Activated CD8-positive, alpha-beta memory T cell treated with anti-CD3 and anti-CD28 coated beads, Interleukin-2, amount 50 U/mL, for 1 hour (primary cell): Measurements from ENCODE around the gene TOLLIP.

Experiments used
- DNase-seq: peaks from one replicate; pipeline ENCODE4 v3.0.0-alpha.2; 2020; ENCODE audit errors: extremely low read depth

TOLLIP gene

DNA sequence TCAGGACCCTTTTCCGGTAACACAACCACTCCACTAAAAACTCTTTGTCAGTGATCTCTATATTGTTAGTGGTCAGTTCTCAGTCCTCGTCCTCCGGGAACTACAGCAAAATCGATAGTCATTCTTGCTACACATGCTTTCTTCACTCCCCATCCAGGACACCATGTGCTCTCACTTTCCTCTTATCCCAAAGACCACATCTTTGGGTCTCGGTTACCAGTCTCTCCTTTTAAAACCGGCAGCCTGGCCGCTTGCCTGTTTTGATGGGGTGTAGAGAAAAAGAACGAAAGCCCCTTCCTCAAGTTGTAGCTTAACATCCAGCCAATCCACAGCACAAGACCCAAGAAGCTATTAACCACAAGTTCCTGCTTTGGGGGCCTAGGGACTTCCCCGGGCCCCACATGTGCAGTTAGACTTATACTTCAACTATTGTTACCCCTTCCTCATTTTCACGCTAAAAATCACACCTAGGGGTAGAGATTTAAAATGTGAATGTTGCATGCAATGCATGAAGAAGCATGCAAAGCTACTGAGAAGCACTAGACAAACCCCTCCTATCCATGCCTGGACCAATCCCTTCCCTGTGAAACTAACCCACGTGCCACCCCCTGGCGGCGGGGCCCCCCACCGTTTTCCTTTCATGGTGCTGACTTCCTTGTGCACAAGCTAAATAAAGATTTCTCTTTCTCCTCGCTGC is 1.5 kb upstream of the TOLLIP start:
- DNase-seq, result no peak

DNA sequence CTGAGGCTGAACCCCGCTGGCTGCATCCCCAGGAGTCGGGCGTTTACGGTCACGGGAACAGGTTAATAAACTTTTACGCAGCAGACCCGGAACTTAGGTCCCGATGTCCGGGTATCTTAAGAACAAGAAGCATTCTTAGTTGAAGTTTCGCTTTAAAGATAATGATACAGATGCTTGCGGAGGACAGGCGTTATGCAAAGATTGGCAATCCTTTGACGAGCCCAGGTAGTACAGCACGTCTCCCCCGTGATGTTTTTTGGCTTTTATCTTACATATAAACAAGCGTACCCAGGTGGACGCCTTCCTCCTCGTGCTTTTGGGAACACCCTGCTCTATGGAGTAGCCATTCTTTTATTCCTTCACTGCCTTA is 871 bp upstream of the TOLLIP start:
- DNase-seq, result no peak

DNA sequence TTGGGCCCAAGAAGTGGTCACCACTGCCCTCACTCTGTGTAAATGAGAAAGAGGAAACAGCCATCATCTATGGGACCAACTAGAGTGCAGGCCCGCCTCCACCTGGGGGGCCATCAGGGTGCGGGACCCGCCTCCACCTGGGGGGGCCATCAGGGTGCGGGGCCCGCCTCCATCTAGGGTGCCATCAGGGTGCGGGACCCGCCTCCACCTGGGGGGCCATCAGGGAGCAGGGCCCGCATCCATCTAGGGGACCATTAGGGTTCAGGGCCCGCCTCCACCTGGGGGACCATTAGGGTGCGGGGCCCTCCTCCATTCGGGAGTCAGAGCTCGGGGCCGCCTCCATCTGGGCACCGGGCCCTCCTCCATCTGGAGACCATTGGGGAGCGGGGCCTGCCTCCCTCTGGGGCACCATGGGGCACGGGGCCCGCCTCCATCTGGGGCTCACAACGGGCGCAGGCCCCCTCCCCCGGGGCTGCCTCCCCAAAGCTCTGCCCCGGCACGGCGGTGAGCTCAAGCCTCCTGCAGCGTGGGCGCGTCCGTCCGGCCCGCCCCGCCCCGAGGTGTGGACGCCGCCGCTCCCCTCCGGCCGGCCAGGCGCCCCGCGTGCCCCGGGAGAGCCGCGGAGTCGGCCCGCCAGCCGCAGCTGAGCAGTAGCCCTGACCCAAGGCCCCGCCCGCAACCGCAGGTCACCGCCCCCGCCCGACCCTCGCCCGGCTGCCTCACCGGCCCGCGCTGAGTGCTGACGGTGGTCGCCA is 512 bp downstream of the TOLLIP start:
- no peak for DNase-seq

DNA sequence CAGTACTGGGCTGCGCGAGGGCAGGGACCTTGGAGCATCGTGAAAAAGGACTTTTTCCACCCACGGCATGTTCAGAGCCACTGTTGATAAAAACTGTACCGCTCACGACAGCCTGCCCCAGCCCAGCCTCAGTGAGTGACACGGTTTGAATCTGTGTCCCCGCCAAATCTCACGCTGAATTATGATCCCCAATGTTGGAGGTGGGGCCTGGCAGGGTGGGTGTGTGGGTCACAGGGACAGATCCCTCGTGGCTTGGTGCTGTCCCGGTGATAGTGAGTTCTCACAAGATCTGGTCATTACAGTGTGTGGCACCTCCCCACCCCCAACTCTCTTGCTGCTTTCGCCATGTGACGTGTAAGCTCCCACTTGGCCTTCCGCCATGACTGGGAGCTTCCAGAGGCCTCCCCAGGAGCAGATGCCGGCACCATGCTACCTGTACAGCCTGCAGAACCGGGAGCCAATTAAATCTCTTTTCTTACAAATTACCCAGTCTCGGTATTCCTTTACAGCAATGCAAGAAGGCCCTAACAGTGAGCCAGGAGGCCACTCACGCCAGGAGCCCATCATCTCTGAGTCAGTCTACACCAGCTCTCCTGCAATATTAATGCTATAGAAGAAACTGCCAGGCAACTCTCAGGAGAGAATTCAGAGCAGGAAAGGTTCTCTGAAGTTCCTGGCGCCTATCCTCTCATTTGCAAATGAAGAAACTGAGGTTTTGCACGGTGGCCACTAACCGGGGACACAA is 1.3 kb downstream of the TOLLIP start:
- no peak for DNase-seq

DNA sequence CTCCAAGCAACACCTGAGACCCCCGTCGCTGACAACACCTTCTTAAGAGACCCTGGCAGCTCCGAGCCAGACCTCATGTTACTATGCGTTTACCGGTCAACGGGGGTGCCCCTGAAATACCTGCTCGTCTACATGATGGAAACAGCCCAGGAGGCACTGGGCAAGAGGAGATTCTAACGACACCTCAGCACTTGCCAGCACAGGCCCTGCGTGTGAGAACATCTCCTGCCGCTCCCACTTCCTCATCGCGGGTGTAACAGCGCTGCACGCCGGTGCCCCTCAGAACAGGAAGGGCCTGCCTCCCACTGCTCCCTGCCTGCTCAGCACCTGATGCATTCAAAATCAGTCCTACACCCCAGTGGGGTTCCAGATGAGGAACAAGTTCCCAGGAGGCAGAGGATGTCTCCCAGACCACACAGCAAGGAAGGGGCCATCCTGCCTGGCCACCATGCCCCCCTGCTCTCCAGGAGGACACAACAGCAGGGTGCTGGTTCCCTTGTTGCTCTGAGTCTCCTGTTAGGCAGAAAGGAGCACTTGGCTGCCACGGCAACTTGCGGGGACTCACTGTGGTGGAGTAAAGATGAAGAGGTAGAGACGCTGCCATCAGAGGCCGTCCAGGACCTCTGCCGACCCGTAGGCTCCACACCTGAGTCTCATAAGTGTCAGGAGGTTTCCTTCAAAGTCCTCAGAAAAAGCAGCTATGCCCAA is 2.1 kb downstream of the TOLLIP start:
- no peak for DNase-seq

DNA sequence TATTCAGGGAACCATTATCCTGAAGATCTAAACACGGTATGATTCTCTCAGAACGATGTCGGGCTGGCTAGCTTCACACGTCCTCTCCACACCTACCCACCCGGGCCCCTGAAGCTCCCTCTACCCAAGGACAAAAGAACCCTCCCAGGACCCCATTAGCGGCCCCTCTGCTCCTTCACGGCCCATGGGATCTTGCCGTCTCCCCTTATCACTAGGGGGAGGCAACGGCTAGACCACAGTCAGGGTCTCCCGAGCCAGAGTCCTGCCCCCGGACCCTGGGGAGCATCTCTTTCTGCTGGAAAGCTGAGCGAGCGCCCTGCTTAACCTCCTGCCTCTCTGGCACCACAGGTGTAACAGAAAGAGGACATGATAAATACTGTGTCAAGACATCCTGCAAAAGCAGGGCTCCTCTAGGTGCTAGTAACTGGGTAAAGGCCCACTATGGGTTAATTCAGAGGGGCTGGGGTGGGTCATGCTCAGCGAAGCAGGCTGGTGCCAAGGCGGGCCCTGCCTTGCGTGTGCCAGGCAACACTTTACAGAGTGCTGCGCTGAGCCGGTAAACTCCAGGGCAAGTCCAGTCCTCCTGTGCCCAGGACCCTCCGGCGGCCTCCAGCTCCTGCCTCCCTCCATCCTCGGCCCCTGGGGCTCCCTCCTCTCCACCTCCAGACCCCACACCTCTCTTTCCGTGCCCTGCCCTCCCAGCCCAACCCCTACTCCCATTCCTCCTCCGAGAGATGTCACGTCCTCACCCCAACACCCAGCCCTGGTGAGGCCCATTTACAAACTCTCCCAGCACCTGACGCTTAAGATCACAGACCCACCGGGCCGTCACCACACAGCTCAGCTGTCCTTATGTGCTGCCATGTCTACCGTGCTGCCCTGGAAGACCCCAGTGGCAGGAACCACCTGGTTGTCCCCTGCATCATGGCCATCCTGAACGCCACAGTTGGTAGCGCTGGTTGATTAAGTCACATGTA is 3.0 kb downstream of the TOLLIP start:
- DNase-seq, result no peak

DNA sequence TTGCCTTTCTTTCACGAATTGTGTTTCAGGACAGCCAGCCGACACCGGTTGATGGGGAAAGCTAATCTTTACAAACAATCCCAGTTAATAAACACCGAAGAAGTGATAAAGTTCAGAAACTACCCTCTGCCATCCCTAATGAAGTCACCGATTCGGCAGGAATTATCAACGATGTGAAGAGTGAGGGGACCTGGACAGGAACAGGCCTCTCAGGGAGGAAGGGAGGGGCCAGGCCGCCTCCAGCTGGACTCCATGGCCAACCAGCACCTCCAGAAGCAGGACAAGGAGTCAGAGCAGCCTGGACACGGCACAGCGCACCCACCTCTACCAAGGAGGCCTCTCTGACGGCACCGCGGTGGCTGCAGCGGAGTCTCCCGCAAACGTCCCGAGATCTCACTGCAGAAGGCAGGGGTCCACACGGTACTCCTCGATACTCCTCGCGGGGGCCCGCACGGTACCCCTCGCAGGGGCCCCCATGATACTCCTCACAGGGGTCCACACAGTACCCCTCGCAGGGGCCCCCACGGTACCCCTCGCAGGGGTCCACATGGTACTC is 3.9 kb downstream of the TOLLIP start:
- no peak for DNase-seq

DNA sequence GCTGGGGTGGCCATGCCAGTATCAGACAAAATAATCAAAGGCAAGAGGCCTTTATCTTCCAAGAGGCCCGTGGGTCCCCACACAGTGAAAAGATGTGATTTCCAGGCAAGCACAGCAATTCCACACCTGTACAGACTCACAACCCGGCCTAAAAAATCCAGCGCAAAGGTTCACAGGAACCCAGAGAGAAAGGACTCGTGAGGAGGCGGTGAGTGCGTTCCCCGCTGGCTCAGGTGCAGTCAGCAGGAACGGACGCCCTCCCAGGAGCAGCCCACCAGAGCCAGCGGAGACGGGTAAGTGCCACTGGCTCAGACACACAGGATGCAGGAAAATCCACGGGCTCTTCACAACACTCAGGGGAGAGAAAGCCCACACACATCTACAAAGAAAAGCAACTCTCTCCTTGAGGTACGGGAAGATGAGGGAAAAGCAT is 4.4 kb downstream of the TOLLIP start:
- DNase-seq, result no peak

DNA sequence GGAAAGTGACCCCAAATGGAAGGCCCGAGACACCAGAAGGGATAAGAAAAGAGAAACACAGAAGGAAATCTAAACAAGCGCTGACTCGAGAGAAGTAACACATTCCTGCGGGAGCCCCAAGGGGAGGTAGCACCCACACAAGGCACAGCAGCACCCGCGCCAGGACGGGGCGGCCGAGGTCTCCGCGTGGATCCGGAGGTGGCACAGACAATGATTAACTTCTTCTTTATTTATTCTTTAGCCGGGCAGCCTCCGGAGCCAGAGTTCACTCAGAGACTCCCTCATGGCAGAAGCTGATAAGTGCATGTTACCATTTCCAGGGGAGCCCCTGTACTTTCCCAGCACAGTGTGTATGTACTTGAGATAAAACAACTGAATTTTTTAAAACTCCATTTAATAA is 5.1 kb downstream of the TOLLIP start:
- no peak for DNase-seq

DNA sequence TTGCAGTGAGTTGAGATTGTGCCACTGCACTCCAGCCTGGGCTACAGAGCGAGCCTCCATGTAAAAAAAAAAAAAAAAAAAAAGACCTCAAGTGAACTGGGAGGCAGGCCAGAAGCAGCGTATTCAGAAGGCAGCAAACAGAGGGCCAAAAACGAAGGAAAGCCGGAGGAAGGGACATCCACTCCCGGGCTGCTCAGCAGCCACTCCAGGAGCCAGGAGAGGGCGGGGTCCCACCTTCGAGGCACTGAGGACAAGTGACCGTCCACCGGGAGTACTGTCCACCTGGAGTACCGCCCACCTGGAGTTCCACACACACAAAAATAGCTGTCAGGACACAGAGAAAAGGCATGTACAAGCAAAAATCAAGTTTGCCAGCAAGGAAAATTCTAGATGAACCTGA is 5.5 kb downstream of the TOLLIP start:
- no peak for DNase-seq

DNA sequence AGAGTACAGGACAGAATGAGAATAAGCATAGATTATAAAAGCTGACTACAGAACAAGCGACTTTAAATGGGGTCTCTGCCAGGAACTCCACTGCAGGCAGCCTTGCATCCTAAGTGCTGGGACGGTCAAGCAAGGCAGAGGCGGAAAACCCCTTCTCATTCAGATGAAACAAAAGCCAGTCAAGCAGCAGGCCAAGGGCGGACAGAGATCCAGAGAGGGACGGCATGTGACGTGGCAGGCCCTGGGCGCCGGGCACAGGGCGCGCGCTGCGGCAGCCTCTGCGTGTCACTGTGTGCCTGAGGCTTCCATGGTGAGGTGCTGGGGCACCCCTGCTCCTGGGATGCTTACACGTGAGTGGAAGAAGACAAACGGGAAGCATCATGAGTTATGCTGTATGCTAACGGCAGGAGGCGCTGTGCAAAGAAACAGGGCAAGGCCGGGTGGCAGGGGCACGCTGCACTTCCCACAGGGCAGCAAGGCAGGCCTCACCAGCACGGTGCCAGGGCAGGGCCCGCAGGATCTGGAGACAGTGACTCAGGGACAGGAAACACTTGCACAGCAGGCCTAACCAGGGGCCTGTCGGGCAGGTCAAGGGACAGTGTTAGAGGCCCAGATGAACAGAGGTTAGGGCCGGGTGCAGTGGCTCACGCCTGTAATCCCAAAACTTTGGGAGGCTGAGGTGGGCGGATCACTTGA is 6.2 kb downstream of the TOLLIP start:
- DNase-seq, result no peak

DNA sequence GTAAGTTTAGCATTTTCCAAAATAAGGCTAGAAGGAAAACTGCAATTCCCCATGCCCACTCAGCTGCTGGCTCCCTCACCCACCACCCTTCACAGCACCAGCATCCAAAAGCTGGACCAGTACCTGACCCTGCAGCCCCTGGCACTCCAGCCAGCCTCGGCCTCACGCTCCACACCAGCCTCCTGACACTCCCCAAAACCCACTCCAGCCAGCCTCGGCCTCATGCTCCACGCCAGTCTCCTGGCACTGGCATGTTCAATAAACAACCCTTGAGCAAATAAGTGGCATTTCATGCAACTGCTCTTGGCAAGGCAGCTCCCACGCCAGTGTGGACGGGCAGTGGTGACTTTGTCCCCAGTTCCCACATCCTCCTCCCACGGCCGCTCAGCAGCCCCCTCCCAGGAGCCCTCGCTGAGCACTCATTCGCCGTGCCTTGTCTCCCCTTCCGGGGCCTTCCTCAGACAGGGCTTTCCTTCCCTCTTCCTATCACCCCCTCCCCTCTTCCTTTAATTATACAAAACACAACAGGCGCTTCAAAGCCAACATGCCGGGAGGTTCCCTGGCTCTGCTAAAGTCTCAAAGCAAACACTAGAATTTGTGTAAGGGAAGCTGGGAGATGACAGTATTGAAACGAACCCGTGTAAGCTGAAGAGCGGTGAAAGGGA is 6.8 kb downstream of the TOLLIP start:
- DNase-seq, result no peak

DNA sequence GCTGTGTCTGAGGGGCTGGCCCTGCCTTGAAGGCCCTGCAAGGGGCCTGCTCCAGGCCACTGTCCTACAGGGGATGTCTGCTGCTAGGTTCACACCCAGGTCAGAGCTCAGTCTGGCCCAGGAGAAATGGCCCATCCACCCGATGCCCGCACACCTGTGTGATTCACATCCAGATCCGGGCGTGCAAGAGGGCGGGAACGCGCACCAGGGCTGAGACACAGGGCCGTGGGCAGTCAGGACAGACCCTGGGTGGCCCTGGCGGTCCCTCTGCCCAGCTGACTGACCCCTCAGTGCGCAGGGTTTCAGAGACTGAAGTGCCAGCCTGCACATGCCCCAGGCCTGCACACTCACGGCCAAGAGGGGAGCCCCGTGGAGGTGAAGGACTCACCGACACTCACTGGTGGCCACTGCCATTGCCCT is 7.4 kb downstream of the TOLLIP start:
- no peak for DNase-seq

DNA sequence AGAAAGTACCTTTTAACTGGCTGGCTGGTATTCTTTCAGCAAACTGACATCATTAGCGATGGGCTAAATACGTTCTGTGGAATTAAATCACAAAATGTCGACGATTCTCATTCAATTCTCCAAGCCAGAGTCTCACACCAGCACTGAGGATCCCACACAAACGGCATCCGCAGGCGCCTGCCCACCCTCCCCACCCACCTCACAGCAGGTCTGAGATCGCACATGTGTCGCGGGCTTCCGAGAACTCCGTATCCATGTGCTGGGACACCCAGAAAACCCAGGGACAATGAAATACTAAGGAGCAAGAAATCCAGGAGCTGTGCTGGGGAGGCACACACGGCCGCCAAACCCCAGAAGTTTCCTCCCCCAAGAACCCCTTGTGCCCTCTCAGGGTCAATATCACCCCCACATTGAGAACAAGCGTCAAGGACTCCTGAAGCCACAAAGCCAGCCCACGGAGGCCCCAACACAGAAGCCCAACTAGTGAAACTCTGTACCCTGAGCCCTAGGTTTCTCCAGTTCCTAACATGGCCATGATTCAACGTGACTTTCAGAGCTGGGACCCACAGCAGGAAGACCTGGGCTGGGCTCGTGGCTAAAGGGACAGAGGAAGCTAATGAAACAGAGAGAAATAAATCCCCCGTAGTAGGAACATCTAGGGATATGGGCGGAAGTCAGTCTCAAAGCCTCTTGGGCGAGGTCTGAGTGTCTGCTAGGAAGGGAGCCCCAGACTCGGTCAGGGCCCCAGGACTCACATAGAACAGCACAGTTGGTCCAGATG is 8.0 kb downstream of the TOLLIP start:
- no peak for DNase-seq

DNA sequence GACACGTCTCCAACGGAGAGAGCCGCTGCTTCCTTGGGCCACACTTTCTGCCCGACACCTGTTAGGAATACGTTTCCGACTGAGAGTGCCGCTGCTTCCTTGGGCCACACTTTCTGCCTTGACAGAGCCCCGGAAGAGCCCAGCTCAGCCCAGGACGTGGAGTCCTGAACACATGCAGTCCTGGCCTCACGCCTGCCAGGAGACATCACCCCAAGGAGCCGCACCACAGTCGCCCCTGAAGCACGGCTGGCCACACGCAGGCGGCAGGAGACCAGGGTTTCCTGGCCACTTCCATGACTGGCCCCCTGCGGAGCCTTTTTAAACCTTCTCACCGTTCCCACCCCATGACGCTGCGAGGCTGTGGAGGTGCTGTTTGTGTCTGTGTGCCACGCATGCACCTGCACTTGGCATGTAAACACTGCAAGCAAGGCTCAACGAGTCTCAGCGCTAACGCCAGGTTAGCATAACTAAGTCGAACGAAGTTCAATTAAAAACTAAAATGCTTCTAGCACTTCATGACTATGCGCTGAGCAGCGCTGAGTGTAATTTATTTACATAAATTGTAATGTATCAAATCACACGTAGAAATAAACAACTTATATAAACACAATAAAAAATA is 8.8 kb downstream of the TOLLIP start:
- no peak for DNase-seq

DNA sequence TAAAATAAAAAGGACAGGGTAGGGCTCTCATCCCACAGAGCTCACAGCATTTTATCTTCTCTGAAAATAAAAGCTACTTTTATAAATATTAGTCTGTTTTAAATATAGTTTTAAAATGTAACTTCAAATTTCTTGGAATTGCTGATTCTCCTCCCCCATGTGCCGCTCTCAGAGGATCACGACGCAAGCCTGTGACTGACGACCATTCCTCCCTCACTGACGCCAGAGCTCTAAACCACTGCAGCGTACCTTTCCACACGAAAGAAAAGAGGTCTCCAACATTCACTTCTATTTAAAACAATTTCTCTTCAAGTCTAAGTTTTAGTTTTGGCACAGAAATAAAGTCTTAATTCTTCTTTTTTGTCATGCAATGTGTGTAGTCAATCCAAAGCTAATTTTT is 9.3 kb downstream of the TOLLIP start:
- no peak for DNase-seq

DNA sequence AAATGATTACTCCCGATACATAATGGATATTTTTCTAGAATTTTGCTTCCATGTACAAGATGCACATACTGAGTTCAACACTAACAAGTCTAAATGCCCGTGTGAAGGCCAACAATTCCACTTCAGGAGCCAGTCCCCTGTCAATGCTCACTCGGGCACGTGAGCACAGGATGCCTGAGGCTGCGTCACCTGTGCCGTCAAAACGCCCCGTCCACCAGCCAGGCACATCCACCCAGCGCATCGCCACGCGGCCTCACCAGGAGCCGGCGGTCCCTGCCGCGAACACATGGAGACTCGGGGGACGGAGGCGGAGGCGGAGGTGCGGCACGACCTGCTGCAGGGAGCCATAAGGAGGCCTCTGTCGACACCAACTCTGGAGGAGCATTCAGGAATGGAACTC is 9.8 kb downstream of the TOLLIP start:
- DNase-seq, result no peak
